Cardiac fibroblast (primary cell): ENCODE results near the gene CDKN3.

Experiments
- DNase-seq, 2 donors: peaks; one replicate each; pipeline versions ENCODE4 v3.0.0 to v3.0.0-alpha.2; 2010; ENCODE audit warnings: low read depth in 2 of 2
- H3K4me3 ChIP-seq, 2 donors: replicated peaks in 1 of 2; 1 replicate in 1 of 2; 2 replicates in 1 of 2; pipeline ENCODE4 v1.5.1; 2011; ENCODE audit warnings: low read depth in 2 of 2, low read length in 2 of 2, mild to moderate bottlenecking in 2 of 2, moderate library complexity in 1 of 2
- CTCF ChIP-seq: IDR thresholded peaks from one replicate; pipeline ENCODE4 v1.5.1; 2011; ENCODE audit warnings: low read depth, mild to moderate bottlenecking, low read length, inconsistent platforms

CDKN3 gene

GRCh38 chr14:54353266-54353665 is 43.5 kb upstream of the CDKN3 start:
- H3K4me3 ChIP-seq = no peak overlapping the region
- TF ChIP-seq CTCF = no peak
- DNase-seq = no peak

GRCh38 chr14:54353694-54354093 is 43.1 kb upstream of the CDKN3 start:
- TF ChIP-seq CTCF = no peak
- H3K4me3 ChIP-seq = no peak overlapping the region
- DNase-seq = no peak

GRCh38 chr14:54354096-54354495 is 42.7 kb upstream of the CDKN3 start:
- peak in 1 of 2 donors; percentile 62 for DNase-seq
- H3K4me3 ChIP-seq = no peak overlapping the region
- no peak for TF ChIP-seq CTCF

GRCh38 chr14:54354968-54355641 is 41.7 kb upstream of the CDKN3 start:
- H3K4me3 ChIP-seq = no peak overlapping the region
- no peak for DNase-seq
- no peak for TF ChIP-seq CTCF

- no peak for TF ChIP-seq CTCF
- H3K4me3 ChIP-seq = no peak overlapping the region
- no peak for DNase-seq
These were observed 41.1 kb upstream of the CDKN3 start for GRCh38 chr14:54355698-54356097.

- DNase-seq = no peak
- no peak for TF ChIP-seq CTCF
These were observed 40.6 kb upstream of the CDKN3 start for GRCh38 chr14:54356172-54356571.

GRCh38 chr14:54360667-54361066 is 36.1 kb upstream of the CDKN3 start:
- H3K4me3 ChIP-seq = no peak overlapping the region
- no peak for TF ChIP-seq CTCF
- DNase-seq = no peak

More at GRCh38 chr14:54356172-54356571, 40.6 kb upstream of the CDKN3 start:
- H3K4me3 ChIP-seq = no peak overlapping the region
